ENCODE results near the gene GZF1. TPM values are rescaled to one million over a fixed set of nuclear protein-coding genes. Genes with fewer than 3 reads are reported as not detected.

Gene GZF1
- total RNA-seq, 4 donors from 2014 or later = 3.4 to 11.8 (median 5.1) TPM

GRCh38 chr20:23408957-23409356, 47.0 kb downstream of the GZF1 start:
- 93% methylated on average over 2 of the region's 2 CpGs for WGBS, 2 donors
- Histone ChIP-seq H3K27ac (no peak overlapping the region), H3K4me1 (peaks cover 3 to 46% (median 7%) of the 10 kb centered on the region in 3 donors), H3K4me3 (no peak overlapping the region), H3K36me3 (no peaks in the 10 kb centered on the region), H3K9me3 (no peaks in the 10 kb centered on the region), H3K27me3 (no peaks in the 10 kb centered on the region)
- no peak for DNase-seq
- intact Hi-C loops (cut with DNase I) = no loop called here
- TF ChIP-seq POLR2A (IDR thresholded peaks at IDR 0.05) = no peak
- TF ChIP-seq CTCF (IDR thresholded peaks at IDR 0.05) = no peak

- H3K4me3 ChIP-seq = no peak overlapping the region
- no peak for DNase-seq
- no peak for TF ChIP-seq POLR2A (IDR thresholded peaks at IDR 0.05)
- TF ChIP-seq CTCF (IDR thresholded peaks at IDR 0.05) = no peak
- no peaks in the 10 kb centered on the region for H3K36me3 ChIP-seq
- no peak overlapping the region for H3K27ac ChIP-seq
- H3K4me1 ChIP-seq = peaks cover 0 to 37% (median 0%) of the 10 kb centered on the region in 3 donors
- H3K27me3 ChIP-seq = no peaks in the 10 kb centered on the region
- intact Hi-C loops (cut with DNase I) = no loop called here
- WGBS, 2 donors = 68 to 86% methylated on average over 2 to 3 of the region's 3 CpGs
- H3K9me3 ChIP-seq = no peaks in the 10 kb centered on the region
Observed at GRCh38 chr20:23409800-23410199, 47.8 kb downstream of the GZF1 start.

- intact Hi-C loops (cut with DNase I) = no loop called here
- no peaks in the 10 kb centered on the region for H3K9me3 ChIP-seq
- TF ChIP-seq CTCF (IDR thresholded peaks at IDR 0.05) = no peak
- no peak for TF ChIP-seq POLR2A (IDR thresholded peaks at IDR 0.05)
- no peaks in the 10 kb centered on the region for H3K36me3 ChIP-seq
- H3K27me3 ChIP-seq = no peaks in the 10 kb centered on the region
- peaks cover 0 to 47% (median 0%) of the 10 kb centered on the region in 3 donors for H3K4me1 ChIP-seq
- 86 to 90% methylated on average over 3 of the region's 3 CpGs for WGBS, 2 donors
- no peak overlapping the region for H3K4me3 ChIP-seq
- H3K27ac ChIP-seq = no peak overlapping the region
- no peak for DNase-seq
Observed at GRCh38 chr20:23410916-23411695, 49.1 kb downstream of the GZF1 start.

GRCh38 chr20:23412026-23412425, 50.0 kb downstream of the GZF1 start:
- TF ChIP-seq POLR2A (IDR thresholded peaks at IDR 0.05) (no peak), CTCF (IDR thresholded peaks at IDR 0.05) (no peak)

GRCh38 chr20:23413862-23414422, 52.0 kb downstream of the GZF1 start:
- H3K27ac ChIP-seq = no peak overlapping the region
- H3K4me3 ChIP-seq = no peak overlapping the region
- H3K4me1 ChIP-seq = peaks cover 0 to 67% (median under 1%) of the 10 kb centered on the region in 3 donors
- 92 to 95% methylated on average over 3 of the region's 3 CpGs for WGBS, 2 donors
- no peak for TF ChIP-seq POLR2A (IDR thresholded peaks at IDR 0.05)
- TF ChIP-seq CTCF (IDR thresholded peaks at IDR 0.05) = no peak
- intact Hi-C loops (cut with DNase I) = no loop called here
- H3K27me3 ChIP-seq = no peaks in the 10 kb centered on the region
- H3K9me3 ChIP-seq = no peaks in the 10 kb centered on the region
- H3K36me3 ChIP-seq = no peaks in the 10 kb centered on the region
- DNase-seq = no peak

More at GRCh38 chr20:23412026-23412425, 50.0 kb downstream of the GZF1 start:
- DNase-seq = no peak
- intact Hi-C loops (cut with DNase I) = no loop called here
- peaks cover 0 to 54% (median 0%) of the 10 kb centered on the region in 3 donors for H3K4me1 ChIP-seq
- no peak overlapping the region for H3K4me3 ChIP-seq
- H3K36me3 ChIP-seq = no peaks in the 10 kb centered on the region
- 18 to 44% methylated on average over 1 of the region's 1 CpG for WGBS, 2 donors
- H3K27me3 ChIP-seq = no peaks in the 10 kb centered on the region
- no peak overlapping the region for H3K27ac ChIP-seq
- no peaks in the 10 kb centered on the region for H3K9me3 ChIP-seq
